Neutrophil (primary cell): ENCODE results near the gene ENO2.

Source experiments
- H3K27ac ChIP-seq: fragments of 200-600 bp; sonication (generic); 2 replicates; pipeline ENCODE4 v1.5.1; 2016; ENCODE audit warnings: mild to moderate bottlenecking, moderate library complexity
- H3K27me3 ChIP-seq: fragments of 200-600 bp; sonication (generic); 2 replicates; pipeline ENCODE4 v1.6.0; 2016; ENCODE audit warnings: mild to moderate bottlenecking
- H3K36me3 ChIP-seq: fragments of 200-600 bp; sonication (generic); 2 replicates; pipeline ENCODE4 v1.5.1; 2017
- H3K4me1 ChIP-seq, 2 experiments: fragments of 200-600 bp in 1 of 2; sonication (generic) in 1 of 2; 1 replicate in 1 of 2; 2 replicates in 1 of 2; pipeline versions ENCODE4 v1.5.1 to v1.6.1; 2013 to 2016; ENCODE audit warnings: low read depth in 1 of 2, low read length in 1 of 2, mild to moderate bottlenecking in 1 of 2, moderate library complexity in 1 of 2; ENCODE audit not compliant: control insufficient read depth in 1 of 2, insufficient read depth in 1 of 2
- H3K4me3 ChIP-seq, 2 experiments: fragments of 200-600 bp in 1 of 2; sonication (generic) in 1 of 2; 1 replicate in 1 of 2; 2 replicates in 1 of 2; pipeline ENCODE4 v1.5.1; 2013 to 2016; ENCODE audit warnings: low read depth in 1 of 2, low read length in 1 of 2, mild to moderate bottlenecking in 1 of 2, moderate library complexity in 1 of 2
- H3K9me3 ChIP-seq: fragments of 200-600 bp; sonication (generic); 2 replicates; pipeline ENCODE4 v1.5.1; 2016
- TF ChIP-seq, protein P1 (sequence below): fragments of 200-600 bp; sonication (generic); IDR thresholded peaks from 2 replicates; pipeline ENCODE4 v1.5.1; 2016; ENCODE audit warnings: antibody characterized with exemption

The ENO2 gene

DNA sequence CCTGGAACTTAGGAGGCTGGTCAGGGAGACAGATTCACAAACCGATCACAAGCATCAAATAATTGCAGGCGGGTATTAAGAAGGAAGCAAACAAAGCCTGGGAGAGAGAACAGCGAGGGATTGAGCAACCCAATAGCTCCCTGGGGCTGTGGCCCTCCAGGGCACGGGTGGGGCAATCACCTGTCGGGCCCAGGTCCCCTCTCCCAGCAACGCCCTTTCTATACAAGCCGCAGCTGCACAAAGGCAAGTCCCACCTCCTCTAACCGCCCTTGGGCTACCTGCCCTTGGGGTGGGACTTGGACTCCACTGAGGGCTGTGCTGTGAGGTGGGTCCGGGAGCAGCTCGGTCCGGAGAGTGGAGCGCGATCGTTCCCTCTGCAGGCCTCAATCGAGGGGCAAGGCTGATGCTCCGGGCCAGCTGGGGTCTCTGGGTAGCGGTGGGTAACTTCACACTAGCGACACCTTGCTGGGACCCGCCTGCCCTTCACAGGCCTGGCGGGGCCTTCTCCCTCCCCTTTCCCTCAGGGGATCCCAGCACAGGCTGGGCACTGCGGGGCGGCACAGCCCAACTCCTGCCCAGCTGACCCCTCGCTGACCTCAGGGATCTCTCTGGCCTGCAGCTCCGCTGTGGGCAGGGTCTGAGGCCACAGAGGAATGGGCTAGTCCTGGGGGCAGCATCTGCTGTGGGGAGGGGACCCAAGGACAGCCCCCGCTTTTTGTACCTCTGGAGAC is 48.1 kb downstream of the ENO2 start:
- H3K4me3 ChIP-seq: peak overlapping the region in 1 of 2 experiments; percentile 88
- peak overlapping the region; percentile 99 for H3K27ac ChIP-seq
- TF ChIP-seq, protein P1, sequence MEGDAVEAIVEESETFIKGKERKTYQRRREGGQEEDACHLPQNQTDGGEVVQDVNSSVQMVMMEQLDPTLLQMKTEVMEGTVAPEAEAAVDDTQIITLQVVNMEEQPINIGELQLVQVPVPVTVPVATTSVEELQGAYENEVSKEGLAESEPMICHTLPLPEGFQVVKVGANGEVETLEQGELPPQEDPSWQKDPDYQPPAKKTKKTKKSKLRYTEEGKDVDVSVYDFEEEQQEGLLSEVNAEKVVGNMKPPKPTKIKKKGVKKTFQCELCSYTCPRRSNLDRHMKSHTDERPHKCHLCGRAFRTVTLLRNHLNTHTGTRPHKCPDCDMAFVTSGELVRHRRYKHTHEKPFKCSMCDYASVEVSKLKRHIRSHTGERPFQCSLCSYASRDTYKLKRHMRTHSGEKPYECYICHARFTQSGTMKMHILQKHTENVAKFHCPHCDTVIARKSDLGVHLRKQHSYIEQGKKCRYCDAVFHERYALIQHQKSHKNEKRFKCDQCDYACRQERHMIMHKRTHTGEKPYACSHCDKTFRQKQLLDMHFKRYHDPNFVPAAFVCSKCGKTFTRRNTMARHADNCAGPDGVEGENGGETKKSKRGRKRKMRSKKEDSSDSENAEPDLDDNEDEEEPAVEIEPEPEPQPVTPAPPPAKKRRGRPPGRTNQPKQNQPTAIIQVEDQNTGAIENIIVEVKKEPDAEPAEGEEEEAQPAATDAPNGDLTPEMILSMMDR: no peak
- H3K9me3 ChIP-seq: no peaks in the 10 kb centered on the region
- peaks cover 72 to 80% of the 10 kb centered on the region in 2 experiments for H3K4me1 ChIP-seq
- peaks cover 70% of the 10 kb centered on the region for H3K36me3 ChIP-seq
- H3K27me3 ChIP-seq: no peaks in the 10 kb centered on the region

DNA sequence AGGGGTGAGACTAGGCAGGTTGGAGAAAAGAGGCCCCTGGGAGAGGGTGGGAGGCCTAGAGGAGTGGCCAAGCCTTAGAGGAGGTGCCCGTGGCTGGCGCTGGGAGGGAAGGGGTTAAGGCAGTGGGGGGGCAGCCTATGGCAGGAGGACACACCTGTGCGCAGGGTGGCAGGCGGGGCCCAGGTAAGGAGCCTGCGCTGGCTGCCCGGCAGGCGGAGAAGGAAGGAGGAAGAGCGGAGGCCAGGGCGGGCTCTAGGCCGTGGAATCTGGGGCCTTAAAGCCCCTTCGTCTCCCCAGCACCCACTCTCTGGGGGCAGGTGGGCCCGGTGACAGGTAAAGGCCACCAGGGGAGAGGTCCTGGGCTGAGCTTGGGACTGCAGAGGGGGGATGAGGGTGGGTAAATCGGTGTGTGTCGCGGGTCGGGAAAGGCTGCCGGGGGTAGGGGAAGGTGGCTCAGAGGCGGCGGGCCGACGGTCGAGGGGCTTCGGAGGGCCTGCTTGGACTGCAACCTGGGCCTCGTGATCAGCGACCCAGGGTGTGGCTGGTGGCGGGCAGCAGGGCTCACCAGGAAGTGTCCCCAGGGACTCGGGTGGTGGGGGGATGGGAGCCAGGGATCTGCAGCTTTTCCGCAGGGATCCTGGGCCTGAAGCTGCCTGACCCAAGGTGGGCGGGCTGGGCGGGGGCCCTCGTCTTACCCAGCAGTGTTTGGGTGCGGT is 48.8 kb downstream of the ENO2 start:
- Histone ChIP-seq H3K27ac (peak overlapping the region; percentile 99), H3K4me1 (peaks cover 64 to 73% of the 10 kb centered on the region in 2 experiments), H3K9me3 (no peaks in the 10 kb centered on the region), H3K4me3 (no peak overlapping the region), H3K27me3 (no peaks in the 10 kb centered on the region), H3K36me3 (peaks cover 70% of the 10 kb centered on the region)
- TF ChIP-seq, protein P1: no peak

DNA sequence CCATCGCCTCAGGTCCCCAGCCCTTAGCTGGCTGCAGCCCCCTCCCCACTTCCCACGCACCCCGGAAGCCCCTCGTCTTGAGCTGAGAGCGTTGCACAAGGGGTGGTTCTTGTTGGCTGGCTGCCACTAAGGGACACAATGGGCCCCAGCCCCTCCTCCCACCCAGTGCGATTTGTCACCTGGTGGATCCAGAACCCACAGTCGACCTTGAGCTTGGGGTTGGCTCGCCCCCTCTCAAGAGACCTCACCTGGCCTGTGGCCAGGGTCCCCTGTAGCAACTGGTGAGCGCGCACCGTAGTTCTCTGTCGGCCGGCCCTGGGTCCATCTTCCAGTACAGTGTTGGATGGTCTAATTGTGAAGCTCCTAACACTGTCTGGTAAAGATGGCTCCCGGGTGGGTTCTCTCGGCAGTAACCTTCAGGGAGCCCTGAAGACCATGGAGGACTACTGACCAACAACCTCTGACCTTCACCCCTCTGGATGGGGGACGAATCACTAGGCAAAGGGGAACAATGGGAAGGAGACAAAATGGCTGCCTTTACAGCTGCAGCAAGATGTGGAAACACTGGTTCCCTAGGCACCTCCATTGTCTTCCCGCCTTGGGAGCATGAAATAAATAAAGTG is 49.5 kb downstream of the ENO2 start:
- peak overlapping the region; percentile 99 for H3K27ac ChIP-seq
- H3K36me3 ChIP-seq: peaks cover 70% of the 10 kb centered on the region
- TF ChIP-seq, protein P1: no peak
- H3K4me3 ChIP-seq: no peak overlapping the region
- H3K27me3 ChIP-seq: no peaks in the 10 kb centered on the region
- peaks cover 60 to 70% of the 10 kb centered on the region in 2 experiments for H3K4me1 ChIP-seq
- no peaks in the 10 kb centered on the region for H3K9me3 ChIP-seq

DNA sequence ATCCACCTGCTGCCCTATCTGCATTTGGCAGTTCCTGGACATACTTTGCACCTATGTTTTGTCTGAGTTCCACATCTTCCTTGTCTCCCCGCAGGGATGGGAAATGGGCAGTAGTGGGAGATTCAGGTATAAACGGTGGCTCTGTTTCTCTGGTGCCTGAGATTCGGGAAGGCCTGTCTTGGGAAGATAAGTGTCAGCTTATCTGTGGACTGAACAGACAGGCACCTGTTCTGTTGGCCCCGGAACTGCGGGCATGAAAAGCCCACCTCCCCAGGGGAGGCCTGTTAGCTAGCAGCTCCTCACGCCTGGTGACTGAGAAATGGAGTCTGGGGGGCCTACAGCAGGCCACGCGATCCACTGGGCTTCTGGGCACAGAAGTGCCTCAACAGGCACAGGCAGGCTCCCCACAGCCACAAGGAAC is 50.2 kb downstream of the ENO2 start:
- Histone ChIP-seq H3K27me3 (no peaks in the 10 kb centered on the region), H3K27ac (peak overlapping the region; percentile 99), H3K4me1 (peaks cover 60 to 70% of the 10 kb centered on the region in 2 experiments), H3K9me3 (no peaks in the 10 kb centered on the region), H3K4me3 (peak overlapping the region in 1 of 2 experiments; percentile 35), H3K36me3 (peaks cover 64% of the 10 kb centered on the region)
- TF ChIP-seq, protein P1: no peak

DNA sequence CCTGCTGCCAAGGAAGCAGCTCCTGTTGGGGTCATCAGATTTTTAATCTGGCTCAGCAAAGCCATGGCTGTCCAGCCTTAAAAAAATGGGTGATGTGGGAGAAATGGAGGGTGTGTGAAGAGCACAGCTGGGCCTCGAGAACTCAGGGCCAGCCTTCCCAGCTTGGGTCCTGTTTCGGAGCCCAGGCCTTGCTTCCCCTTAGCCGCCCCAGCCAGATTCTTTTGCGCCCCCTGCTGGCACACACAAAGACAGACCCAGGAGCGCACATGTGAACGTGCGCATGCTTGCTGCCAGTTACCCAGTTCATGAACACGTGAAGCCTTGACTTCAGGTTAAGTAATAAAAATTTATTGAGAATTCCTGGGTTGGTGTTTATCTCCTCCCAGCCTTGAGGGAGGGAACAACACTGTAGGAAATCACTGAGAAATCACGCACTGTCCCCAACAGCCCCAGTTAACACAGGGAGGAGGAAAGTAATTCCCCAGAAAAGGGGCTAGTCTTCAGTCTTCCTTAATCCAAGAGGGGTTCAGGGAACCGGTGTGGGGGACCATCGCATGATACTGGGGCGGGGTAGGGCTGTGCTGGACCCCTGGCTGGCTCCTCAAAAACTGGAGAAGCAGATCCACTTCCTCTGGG is 50.8 kb downstream of the ENO2 start:
- H3K27ac ChIP-seq: peak overlapping the region; percentile 99
- no peaks in the 10 kb centered on the region for H3K9me3 ChIP-seq
- H3K36me3 ChIP-seq: peaks cover 59% of the 10 kb centered on the region
- TF ChIP-seq, protein P1: peak; percentile 96
- H3K27me3 ChIP-seq: no peaks in the 10 kb centered on the region
- peaks cover 60 to 70% of the 10 kb centered on the region in 2 experiments for H3K4me1 ChIP-seq
- H3K4me3 ChIP-seq: peak overlapping the region in 1 of 2 experiments; percentile 35
